NOMO-1 (cell line): ENCODE results near the gene RHOU.
A peak's percentile ranks its signal among the peaks of the same experiment; 100 is the strongest.

ENCODE experiments used
- DNase-seq, 2 experiments: peaks; one replicate each; lab custom pipeline; 2025; ENCODE audit not compliant: unreplicated experiment in 2 of 2; lab: John Stamatoyannopoulos, UW

Gene RHOU

DNA sequence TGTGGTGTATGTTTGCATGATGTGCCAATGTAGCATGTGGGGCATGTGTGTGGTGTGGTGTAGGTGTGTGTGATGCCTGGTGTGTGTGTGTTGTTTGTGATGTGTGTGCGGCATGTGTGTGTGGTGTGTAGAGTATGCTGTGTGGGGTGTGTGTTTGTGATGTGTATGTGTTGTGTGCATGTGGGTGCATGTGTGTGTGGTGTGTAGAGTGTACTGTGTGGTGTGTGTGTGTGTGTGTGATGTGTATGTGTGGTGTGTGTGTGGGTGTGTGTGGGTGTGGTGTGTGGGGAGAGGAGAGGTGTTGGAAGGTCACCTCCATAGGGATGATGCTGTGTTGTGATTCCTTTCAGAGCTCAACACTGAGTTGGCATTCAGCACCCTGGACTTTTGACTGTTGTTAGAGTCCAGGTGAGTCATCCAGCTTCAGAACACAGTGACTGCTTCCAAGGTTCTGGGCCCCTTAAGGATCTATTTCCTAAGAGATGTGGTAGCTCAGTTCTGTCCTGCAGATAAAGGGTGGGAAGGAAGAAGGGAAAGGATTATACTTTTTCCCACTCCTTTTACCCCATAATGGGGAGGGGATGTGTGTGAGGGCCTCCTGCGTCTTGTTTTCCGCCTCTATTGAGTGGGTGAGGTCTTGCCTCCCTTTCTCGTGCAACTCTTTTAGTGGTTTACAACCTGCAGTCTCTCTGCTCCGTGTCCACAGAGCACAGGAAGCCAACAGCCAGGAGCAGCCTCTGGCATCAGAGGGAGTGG is 47.6 kb downstream of the RHOU start:
- DNase-seq: peak in 1 of 2 experiments; percentile 2

GRCh38 chr1:228783418-228784040 is 48.2 kb downstream of the RHOU start:
- DNase-seq: no peak

DNA sequence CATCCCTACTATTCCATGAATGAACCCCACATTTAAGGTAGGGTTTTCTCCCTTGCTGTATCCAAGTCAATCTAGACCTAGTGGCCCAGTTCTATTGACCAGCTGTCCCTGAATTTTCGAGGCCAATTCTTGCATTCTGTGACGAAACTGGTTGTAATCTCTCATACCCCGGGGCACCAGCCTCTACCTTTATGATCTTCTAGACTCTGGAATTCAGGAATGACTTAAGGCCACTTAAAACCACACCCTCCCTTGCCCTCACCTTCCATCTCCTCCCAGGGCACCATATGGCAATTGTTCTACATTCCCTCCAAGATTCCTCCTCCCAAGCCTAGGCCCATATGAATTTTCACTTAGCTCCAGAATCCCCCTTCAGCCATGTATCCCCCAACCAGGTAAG is 48.9 kb downstream of the RHOU start:
- DNase-seq: no peak

DNA sequence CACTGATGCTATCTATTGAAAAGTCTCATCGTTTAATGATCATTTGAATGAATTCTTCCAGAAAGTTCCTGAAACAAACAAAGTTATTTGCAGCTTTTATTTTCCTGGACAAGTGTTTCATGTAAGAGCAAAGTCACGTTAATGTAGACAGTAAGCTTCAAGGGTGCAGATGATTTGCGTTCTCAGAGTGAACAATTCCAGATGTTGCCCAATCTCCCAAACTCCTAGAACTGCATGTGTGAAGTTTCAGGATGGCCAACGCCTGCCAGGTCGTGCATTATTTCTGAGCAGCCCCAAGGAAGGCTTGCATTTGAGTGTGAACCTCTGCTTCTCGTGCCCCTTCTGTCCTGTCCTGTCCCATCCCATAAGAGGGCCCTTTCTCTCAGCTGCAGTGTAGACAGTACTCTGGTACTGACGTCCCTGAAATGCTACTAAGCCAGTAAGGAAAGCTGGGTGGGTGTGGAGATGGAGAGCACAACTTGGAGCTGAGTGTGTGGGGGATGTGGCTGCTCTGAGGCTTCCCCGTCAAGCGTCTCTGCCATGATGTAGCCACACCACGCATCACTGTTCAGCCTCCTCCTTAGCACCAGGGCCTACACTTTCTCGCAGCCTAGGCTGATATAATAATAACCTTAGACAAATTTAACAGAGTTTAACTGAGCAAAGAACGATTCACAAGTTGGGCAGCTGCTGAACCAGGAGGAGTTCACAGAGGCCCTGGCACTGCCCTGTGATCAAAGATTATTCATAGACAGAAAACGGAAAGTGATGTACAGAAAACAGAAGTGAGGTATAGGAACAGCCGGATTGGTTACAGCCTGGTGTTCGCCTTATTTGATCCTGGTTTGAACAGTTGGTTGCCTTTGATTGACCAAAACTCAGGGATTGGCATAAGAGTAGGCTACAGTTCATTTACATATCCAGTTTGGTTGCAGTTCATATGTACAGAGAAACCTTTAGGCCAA is 50.4 kb downstream of the RHOU start:
- DNase-seq: peak in 1 of 2 experiments; percentile 42

DNA sequence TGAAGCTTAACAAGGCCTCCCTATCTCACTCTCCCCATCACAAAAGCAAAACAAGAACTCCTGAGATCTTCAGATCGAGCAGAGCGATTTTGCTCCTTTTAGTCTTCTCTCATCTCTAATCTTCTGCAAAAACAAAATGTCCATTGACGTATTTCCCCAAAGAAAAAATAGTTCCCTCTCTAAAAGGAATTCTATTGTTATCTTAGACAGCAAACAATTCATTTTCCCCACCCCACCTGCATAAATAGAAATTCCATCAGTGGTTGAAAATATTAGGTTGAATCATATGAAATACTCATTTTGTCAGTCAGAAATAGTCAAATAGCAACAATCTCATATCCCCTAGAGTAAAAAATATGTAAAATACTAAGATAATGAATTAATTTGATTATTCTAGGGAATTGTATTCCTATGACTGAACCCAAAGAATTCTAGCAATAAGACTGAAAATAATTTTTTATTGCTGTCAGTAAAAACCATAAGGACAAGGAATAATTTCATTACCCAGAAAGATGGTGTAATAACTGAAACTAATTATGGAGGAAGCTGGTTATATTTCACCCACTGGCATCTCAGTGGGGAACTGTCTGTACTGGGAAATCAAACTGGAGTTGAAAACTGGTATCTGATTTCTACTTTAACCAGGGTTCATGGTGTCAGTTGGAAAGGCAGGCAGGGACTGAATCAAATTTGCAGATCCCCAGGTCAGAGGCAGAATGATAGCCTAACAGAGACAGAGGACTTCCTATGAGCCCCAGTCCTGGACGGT is 51.3 kb downstream of the RHOU start:
- peak; percentile 25 to 65 for DNase-seq

DNA sequence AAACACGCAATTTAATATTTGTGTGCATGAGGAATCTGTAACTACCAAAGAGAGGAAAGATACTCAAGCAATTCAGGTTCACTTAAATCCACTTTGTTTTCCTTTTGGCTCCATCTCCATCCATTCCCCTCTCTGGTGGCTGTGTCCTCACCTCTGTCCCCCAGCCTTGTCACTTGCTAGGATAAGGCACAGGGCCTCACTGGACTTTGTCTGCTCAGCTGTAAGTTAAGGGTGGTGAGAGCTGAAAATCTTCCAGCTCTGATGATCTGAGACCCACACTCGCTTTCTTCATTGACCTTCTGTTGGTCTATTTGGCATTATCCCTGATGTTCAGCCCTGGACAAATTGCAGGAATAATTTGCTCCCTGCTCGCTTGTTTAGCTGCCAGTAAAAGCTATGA is 56.5 kb downstream of the RHOU start:
- DNase-seq: no peak

GRCh38 chr1:228792601-228793000 is 57.3 kb downstream of the RHOU start:
- DNase-seq: no peak

DNA sequence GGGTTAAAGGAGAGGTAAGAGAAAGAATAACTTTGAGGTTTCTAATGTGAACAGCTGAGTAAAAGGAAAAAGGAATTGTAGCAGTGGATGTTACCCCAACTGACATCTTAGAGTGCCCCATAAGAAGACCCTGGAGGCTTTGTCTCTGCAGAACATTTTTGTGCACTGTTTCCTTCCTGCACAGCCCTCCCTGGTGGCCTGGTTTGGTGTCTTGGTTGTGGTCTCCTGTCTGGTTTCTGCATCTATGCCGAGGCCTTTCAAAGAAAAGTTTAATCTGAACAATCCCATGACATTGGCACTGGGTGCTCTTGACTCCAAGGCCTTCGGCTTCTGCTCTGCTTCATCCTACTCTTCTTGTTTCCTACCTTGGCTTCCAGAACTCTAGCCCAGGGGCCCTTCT is 57.8 kb downstream of the RHOU start:
- DNase-seq: no peak

DNA sequence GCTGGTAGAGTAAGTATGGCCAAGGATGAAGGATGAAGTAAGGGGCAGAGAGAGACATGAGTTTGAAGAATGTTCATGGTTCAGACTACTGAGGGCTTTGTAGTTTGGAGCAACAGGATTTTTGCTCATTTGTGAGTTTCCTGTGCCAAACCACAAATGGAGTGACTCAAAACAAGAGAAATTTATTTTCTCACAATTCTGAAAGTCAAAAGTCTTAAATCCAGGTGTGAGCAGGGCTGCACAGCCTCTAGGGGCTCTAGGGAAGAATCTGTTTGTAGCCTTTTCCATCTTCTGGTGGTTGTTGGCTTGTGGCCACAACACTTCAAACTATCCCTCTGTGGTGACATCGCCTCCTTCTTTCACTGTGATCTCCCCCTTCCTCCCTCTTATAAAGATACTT is 58.9 kb downstream of the RHOU start:
- no peak for DNase-seq

DNA sequence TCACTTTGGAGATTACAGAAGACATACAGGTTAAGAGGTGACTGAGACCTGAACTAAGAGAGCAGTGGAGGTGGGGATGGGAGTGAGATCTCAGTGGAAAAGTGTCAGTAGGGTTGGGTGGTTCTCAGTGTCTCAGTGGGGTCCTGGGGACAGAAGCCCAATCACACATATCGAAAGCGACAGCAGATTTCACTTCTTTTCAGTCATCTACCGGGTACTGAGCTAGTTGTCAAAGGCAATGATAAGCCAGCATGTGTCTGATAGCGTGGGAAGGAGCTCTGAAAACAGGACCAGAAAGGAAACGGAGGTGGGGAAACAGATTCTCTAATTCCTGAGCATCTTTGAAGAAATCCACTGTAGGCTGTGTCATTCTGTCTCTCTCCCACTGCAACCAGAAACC is 59.5 kb downstream of the RHOU start:
- no peak for DNase-seq

DNA sequence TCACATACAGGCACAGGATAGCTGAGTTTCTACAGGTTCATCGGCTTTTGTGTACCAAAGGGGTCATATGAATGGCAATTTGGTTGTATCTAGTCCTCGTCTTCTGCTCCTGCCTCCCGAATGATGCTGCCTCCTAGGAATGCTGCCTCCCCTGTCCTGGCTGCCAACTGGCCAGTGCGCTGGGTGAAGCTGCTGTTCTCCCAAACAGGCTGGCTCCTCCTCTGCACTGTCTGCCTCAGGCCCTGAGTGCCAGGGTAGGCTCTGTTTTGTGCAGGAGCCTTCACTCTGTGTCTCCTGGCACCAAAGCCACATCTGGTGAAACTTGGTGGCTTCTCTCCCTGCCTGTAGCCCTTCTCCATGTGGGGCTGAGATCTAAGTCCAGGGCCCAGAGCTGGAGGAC is 60.3 kb downstream of the RHOU start:
- no peak for DNase-seq
